Epithelial cell of prostate (primary cell): Measurements from ENCODE around the gene COPS6.

Experiments
- DNase-seq: peaks from one replicate; pipeline ENCODE4 v3.0.0-alpha.2; 2011; ENCODE audit warnings: low read depth, low spot score
- H3K27ac ChIP-seq: fragments of 450-650 bp; 2 replicates; pipeline ENCODE4 v1.5.1; 2017; ENCODE audit warnings: mild to moderate bottlenecking

COPS6 gene

DNA sequence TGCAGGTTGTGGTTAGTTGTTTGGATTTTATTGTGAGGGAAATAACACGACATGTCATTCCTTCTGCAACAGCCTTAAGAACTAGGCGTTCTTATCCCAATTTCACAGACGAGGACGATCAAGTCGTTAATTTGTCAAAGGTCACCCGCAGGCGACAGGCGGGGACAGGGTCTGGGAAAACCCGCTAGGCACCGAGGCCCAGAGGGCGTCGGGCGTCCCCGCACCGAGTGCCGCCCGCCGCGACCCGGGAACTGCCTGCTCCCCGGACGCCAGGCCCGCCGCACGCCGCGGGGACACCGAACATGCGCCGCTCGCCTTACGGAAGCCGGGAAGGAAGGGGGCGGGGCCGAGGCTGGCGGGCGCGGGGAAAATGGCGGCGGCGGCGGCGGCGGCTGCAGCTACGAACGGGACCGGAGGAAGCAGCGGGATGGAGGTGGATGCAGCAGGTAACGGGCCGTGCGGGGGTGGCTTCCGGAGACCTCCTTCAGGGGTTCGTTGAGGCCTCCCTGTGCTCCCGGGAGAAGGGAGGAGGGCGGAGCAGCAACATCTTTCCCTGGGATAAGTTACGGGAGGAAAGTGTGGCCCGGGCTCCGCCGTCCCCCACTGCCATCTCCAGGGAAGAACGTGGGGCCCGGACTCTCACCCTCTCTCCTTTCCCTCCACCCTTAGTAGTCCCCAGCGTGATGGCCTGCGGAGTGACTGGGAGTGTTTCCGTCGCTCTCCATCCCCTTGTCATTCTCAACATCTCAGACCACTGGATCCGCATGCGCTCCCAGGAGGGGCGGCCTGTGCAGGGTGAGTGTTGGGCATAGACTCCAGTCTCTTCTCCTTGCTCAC is at the start of gene COPS6:
TSS of gene COPS6 (plus strand) at position 349 of the 837 bp plus-strand sequence. CDS start at position 371, 22 bp downstream.
- DNase-seq, result no peak

DNA sequence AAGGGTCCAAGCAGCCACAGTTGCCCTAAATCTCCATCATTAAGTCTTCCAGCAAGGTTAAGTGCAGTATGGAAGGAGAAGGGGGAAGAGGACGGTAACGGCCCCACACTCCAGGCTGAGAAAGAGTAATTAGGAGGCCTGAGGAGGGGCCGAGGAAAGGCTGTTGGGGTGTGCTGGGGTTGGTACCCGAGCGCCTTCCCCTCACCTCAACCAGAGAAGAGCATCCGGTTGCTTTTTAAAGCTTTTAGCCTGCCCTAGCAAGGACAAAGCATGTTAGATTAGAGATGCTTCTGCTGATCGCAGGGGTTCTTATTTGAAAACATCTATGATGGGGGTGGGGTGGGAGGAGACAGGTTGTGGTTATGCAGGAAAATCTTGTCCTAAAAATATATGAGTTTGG is 48.2 kb upstream of the COPS6 start:
- no peak overlapping the region for H3K27ac ChIP-seq
- no peak for DNase-seq

More for the DNA sequence above, at the start of gene COPS6:
- H3K27ac ChIP-seq, result peak within 1 kb of the TSS; percentile 94

DNA sequence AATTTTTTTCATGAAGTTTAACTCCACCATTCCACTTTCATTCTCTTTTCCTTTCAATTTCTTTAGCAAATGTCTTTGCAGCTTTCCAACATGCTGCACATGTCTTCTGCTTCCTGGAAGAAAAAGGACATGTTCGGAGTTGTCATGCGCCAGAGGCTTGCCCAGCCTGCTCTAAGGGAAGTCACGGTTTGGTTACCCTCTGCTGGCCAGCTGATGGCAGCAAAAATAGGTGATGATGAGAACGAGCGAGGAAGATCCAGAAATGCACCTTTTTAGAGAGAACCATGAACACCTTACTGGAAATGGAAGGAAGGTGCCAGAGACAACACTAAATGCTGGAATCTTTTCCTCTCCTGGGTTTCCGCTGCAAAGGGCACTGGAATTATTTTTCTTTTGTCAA is 44.1 kb upstream of the COPS6 start:
- DNase-seq, result no peak
- no peak overlapping the region for H3K27ac ChIP-seq

DNA sequence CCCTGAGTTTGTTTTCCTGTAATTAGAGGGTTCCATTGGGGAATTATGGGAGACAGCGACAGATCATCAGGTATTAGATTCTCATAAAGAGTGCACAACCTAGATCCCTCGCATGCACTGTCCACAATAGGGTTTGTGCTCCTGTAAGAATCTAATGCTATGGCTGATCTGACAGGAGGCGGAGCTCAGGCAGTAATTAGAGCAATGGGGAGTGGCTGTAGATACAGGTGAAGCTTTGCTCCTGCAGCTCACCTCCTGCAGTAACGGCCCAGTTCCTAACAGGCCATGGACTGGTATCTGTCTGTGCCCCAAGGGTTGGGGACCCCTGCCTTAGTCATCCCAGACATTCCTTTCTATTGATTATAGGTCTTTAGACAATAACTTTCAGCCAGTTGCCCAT is 40.1 kb upstream of the COPS6 start:
- H3K27ac ChIP-seq, result no peak overlapping the region
- DNase-seq, result no peak

DNA sequence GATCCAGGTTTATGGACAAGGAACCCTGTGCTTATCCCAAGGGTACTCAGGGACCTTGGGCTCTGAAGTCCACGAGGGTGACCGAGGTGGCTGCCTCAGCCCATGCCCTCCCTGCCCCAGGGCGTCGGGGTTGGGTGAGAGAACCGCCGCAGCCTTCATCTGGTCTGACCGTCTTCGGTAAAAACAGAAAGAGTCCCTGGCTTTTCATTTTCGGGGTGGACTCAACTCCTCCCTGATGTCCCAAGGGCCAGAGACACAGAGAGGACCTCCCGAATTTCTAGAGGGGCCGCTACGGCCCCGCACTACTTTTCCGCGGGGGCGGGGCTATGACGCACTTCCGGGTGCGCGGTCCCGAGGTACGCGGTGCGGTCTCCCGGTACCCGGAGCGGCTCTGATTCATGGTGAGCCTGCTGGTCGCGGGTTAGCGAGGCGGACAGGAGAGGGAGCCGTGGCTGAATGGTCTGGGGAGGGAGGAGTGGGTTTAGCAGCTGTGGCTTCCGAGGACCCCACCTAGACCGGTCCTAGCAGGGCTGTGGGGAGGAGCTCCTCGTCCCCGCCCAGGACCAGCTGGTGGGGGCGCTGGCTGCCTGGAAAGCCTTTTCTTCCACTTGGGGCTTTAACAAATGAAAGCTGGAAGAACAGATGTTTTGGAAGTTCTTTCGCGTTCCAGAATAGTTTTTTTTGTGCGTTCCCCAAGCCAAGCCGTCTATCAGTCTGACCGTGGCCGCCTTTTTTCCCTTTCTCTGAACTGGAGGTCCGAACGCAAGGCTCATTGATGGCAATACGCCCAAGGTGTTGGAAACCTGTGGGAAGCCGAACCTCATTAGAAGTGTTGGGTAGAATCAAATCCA is 39.1 kb upstream of the COPS6 start, which contains the start of gene ZSCAN21:
TSS of gene ZSCAN21 (plus strand) at position 334 of the 851 bp plus-strand sequence. CDS start 7,233 bp downstream, outside the sequence.
- peak; percentile 27 for DNase-seq
- peak within 1 kb of the TSS; percentile 86 for H3K27ac ChIP-seq

DNA sequence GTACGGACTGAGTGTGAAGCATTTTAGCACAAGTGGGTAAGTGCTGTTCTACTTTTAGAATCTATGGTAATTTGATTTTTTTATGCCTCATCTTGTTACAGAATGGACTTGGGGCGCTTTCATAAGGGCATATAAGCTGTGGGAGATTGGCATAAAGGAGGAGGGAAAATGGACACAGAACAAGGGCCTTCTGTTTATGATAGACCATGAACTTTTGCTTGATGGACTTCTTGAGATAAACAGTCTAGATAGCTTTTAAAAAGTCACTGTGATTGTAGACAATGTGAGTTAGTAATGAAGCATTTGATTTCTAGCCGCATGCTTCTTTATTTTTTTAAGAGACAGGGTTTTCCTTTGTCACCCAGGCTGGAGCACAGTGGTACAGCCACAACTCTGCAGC is 37.2 kb upstream of the COPS6 start:
- no peak for DNase-seq

DNA sequence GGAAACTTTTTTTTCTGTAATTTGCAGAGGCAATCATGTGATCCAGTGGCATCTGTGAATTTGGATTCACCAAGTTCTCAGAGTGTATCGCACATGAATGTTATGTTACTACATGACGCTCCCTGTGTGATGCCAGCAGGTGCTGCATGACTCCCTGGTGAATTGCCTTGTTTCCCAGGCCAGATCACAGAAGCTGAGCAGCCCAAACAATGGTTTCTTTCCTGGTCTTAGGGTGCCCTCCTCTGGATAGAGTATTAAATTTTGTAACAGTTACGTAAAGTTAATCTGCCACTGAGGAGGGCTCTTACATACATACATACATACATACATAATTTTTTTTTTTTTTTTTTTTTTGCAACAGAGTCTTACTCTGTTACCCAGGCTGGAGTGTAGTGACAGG is 35.6 kb upstream of the COPS6 start:
- H3K27ac ChIP-seq, result no peak overlapping the region

More for the DNA sequence above, 37.2 kb upstream of the COPS6 start:
- H3K27ac ChIP-seq, result no peak overlapping the region

DNA sequence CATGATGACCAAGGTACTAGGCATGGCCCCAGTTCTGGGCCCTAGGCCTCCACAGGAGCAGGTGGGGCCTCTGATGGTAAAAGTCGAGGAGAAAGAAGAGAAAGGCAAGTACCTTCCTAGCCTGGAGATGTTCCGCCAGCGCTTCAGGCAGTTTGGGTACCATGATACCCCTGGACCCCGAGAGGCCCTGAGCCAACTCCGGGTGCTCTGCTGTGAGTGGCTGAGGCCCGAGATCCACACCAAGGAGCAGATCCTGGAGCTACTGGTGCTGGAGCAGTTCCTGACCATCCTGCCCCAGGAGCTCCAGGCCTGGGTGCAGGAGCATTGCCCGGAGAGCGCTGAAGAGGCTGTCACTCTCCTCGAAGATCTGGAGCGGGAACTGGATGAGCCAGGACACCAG is 31.8 kb upstream of the COPS6 start:
- no peak for DNase-seq
- no peak overlapping the region for H3K27ac ChIP-seq

More for the DNA sequence above, 35.6 kb upstream of the COPS6 start:
- peak; percentile 67 for DNase-seq

DNA sequence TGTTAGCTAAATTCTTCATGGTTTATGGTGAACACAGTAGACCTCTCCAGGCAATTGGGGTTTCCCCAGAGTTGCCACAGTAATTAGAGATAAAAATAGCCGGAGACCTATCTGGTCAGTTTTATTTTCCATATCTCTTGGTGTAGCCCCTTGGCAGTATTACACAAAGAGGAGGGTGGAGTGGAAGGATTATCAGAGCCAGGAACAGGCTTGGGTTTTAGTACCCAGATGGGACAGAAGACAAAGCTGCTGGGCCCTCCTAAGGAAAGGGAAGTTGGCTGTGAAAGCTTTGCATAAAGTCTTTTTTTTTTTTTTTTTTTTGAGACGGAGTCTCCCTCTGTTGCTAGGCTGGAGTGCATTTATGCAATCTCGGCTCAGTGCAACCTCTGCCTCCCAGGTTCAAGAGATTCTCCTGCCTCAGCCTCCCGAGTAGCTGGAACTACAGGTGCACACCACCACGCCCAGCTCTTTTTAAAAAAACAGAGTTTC is 29.5 kb upstream of the COPS6 start:
- no peak for DNase-seq
- H3K27ac ChIP-seq, result no peak overlapping the region

DNA sequence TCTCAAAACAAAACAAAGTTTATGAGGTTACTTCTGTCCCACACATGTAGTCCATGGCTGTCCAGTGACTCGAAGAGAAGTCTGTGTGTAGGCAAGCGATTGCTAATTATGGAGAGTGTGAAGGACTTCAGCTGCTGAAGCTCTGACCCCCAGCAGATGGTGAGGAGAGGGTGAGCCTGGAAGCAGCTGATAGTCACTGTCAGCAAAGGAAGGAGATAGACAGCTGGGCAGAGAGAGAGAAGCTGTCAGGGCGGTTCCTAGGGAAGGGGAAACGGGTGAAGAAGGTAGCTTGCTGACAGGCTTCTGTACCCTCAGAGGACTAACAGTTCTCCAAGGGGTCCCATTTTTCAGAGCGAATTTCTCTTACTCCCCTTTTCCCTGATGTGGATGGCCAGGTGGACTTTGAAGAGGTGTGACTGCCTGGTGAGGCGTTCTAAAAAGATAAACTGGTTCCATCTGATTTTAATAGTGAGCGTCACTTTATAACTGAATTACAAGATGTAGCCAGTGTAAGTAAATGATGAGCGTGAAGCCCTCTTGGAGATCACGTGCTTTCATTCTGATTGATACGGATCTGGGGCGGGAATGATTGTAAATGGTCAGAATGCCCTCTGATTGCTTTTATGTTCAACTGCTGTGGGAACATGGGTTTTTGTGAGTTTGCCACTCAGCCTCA is 27.1 kb upstream of the COPS6 start:
- DNase-seq, result no peak
- no peak overlapping the region for H3K27ac ChIP-seq

DNA sequence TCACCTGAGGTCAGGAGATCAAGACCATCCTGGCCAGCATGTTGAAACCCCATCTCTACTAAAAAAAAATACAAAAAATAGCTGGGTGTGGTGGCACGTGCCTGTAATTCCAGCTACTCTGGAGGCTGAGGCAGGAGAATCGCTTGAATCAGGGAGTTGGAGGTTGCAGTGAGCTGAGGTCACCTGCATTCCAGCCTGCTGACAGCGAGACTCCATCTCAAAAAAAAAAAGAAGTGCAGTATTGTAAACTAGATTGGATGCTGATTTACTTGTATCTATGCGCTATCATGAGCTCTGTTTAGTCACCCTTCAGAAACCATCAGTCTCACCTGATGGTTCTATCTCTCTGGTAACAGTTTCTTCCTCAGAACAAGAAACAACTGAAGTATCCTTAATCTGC is 25.4 kb upstream of the COPS6 start:
- no peak for DNase-seq
- no peak overlapping the region for H3K27ac ChIP-seq

DNA sequence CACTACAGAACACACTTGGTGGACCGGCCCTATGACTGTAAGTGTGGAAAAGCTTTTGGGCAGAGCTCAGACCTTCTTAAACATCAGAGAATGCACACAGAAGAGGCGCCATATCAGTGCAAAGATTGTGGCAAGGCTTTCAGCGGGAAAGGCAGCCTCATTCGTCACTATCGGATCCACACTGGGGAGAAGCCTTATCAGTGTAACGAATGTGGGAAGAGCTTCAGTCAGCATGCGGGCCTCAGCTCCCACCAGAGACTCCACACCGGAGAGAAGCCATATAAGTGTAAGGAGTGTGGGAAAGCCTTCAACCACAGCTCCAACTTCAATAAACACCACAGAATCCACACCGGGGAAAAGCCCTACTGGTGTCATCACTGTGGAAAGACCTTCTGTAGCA is 24.6 kb upstream of the COPS6 start:
- DNase-seq, result no peak
- H3K27ac ChIP-seq, result no peak overlapping the region

DNA sequence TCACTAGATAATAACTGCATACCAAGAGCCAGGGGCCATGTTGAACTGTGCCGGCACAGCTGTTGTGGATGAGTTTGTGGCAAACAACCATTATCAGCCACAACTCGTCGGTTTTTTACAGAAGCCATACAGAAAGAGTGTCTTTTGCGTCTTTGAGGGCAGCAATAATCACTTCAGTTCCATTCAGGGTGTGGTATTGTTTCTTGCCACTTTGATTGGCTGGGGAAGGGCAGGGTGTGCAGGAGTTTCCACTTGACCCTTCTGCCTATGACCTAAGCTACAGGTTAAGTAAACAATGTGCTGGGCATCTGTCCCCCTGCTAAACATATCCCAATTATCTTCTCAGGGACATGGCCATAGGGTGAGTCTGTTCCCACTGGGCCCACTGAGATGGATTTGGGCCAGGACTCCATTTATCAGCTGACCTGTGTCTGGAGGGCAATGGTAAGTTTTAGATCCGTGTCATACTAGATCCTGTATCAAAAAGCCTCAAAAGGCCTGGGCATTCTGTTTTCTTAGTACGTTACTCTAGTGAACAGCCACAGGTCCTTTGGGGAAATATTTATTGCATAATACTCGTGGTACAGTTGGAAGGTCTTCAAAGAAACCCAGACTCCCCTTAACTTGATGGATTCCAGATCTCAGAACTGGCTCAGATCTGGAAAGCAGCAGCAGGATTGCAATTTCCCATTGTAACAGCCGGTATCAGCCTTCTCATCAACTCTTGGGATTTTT is 23.1 kb upstream of the COPS6 start:
- no peak overlapping the region for H3K27ac ChIP-seq
- DNase-seq, result no peak

DNA sequence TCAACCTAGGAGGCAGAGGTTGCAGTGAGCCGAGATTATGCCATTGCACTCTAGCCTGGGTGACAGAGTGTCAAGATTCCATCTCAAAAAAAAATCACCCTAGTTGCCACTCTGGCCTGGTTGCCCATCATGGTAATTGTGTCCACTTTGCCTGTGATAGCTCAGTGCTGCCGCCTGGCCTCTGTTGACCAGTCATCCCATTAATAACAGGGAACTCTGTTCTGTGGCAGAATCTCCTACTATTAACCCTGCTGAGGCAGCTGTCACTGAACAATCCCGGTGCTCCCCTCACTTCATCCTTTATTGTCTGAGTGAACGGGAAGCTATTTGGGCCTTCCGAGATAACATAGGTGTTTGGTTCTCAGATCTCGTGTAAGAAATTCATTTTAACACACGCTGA is 21.8 kb upstream of the COPS6 start:
- H3K27ac ChIP-seq, result no peak overlapping the region
- DNase-seq, result no peak

DNA sequence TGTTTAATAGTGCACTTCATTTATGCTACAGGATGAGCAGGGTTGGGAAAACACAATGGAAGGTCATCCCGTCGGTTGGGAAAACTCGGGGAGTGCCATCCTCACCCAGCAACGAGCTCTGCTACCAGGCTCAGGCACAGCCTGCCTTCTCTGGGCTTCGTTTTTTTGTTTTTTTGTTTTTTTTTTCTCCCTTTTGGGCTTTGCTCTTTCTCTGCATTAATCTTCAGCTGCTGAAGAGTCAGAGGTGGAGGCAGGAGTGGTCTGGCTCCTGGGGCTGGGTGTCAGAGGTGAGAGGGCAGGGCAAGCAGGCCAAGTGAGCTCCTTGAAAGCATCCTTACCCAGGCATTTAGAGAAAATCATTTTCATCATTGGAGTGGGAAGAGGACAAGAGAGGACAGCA is 18.8 kb upstream of the COPS6 start:
- DNase-seq, result no peak
- H3K27ac ChIP-seq, result no peak overlapping the region

DNA sequence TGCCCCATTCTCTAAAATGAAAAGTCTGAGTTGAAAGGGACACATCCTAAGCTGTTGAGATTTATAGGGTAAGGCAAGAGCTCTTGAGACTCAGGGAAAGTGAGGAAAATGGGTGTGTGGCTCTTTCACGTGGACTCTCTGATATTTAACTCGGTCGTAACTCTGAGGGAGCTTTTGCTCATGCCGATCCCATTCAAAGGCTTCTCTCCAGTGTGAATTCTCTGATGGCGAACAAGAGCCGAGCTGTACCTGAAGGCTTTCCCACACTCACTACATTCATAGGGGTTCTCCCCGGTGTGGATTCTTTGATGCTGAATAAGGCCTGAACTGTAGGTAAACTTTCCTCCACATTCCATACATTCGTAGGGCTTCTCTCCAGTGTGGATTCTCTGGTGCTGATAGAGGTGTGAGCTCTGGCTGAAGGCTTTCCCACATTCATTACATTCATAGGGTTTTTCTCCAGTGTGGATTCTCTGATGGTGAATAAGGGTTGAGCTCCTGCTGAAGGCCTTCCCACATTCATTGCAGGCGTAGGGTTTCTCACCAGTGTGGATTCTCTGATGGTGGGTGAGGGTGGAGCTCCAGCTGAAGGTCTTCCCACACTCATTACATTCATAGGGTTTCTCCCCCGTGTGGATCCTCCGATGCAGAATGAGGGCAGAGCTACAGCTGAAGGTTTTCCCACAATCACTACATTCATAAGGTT is 17.6 kb upstream of the COPS6 start:
- DNase-seq, result no peak
- no peak overlapping the region for H3K27ac ChIP-seq

DNA sequence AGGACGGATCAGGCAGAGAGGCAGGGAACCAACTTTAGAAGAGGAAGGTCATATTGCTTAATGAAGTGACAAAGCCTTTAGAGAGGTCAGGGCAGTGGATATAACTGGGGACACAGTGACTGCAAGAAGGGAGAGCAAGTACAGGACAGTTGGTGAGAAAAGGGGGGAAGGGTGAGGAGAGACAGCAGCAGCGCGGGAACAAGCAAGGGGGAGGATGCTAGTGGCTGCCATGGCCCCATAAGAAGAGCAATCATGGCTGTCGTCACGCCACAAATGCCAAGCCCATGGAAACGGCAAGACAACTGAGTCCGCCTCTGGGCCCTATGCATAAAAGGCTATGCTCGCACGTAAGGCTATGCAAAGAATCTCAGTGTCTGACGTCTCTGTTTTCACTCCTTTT is 16.3 kb upstream of the COPS6 start:
- no peak for DNase-seq
- no peak overlapping the region for H3K27ac ChIP-seq

DNA sequence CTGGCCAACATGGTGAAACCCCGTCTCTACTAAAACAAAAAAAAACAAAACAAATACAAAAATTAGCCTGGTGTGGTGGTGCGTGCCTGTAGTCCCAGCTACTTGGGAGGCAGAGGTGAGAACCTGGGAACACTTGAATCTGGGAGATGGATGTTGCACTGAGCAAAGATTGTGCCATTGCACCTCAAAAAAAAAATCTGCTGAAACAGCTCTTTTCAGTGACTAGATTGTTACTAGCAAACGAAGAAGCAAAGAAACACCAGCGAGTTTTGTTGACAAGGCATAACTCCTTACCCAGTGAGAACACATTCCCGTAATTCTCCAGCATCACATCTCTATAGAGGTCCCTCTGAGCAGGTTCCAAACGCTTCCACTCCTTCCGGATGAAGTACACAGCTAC is 13.9 kb upstream of the COPS6 start:
- no peak overlapping the region for H3K27ac ChIP-seq
- no peak for DNase-seq

DNA sequence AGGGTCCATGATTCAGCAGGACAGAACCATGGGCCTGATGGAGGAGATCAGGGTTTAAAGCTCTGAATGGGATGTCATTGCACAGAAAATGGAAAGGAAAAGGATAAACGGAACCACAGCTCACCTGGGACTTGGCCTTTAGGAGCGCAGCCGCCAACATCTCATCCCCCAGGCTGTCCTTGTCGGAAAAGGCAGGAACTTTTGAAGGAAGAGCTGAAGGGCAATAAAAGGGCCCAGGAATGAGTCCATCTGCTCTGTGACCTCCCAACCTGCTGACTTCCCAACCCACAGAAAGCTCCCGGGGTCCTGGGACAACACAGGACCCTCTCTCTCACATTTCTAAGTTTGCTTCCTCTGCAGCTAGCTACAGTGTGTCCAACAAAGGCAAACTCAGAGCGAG is 13.4 kb upstream of the COPS6 start:
- DNase-seq, result no peak
- no peak overlapping the region for H3K27ac ChIP-seq
